Measurements from ENCODE around the gene KIAA1614.
"Not testable (repeated sequence)": the region's sequence is repeated elsewhere in the genome, so short reads cannot be mapped to it uniquely, and the experiment has no call there.

The KIAA1614 gene

GRCh38 chr1:180966312-180966711, 53.6 kb downstream of the KIAA1614 start:
- no peak for DNase-seq (ENCODE audit: low spot score)

GRCh38 chr1:180966744-180967536, 54.2 kb downstream of the KIAA1614 start:
- DNase-seq (ENCODE audit: low spot score), result no peak

GRCh38 chr1:180967558-180967957, 54.9 kb downstream of the KIAA1614 start:
- no peak for DNase-seq (ENCODE audit: low spot score)

GRCh38 chr1:180968834-180969233, 56.1 kb downstream of the KIAA1614 start:
- not testable (repeated sequence) for DNase-seq (ENCODE audit: low spot score)

- DNase-seq (ENCODE audit: low spot score), result no peak
Observed at GRCh38 chr1:180969434-180969833, 56.7 kb downstream of the KIAA1614 start.

- DNase-seq (ENCODE audit: low spot score), result no peak
Observed at GRCh38 chr1:180970333-180971079, 57.8 kb downstream of the KIAA1614 start.

- DNase-seq (ENCODE audit: low spot score), result no peak
Observed at GRCh38 chr1:180971273-180971997, 58.7 kb downstream of the KIAA1614 start.

GRCh38 chr1:180973369-180973768, 60.7 kb downstream of the KIAA1614 start:
- no peak for DNase-seq (ENCODE audit: low spot score)

- no peak for DNase-seq (ENCODE audit: low spot score)
Observed at GRCh38 chr1:180974236-180974635, 61.5 kb downstream of the KIAA1614 start.

- no peak for DNase-seq (ENCODE audit: low spot score)
Observed at GRCh38 chr1:180975551-180975950, 62.9 kb downstream of the KIAA1614 start.

- DNase-seq (ENCODE audit: low spot score), result no peak
Observed at GRCh38 chr1:180976191-180976590, 63.5 kb downstream of the KIAA1614 start.

- no peak for DNase-seq (ENCODE audit: low spot score)
Observed at GRCh38 chr1:180976732-180977357, 64.1 kb downstream of the KIAA1614 start.

GRCh38 chr1:180981596-180982387, 69.1 kb downstream of the KIAA1614 start:
- DNase-seq (ENCODE audit: low spot score), result no peak

- DNase-seq (ENCODE audit: low spot score), result no peak
Observed at GRCh38 chr1:180982422-180982821, 69.7 kb downstream of the KIAA1614 start.

- no peak for DNase-seq (ENCODE audit: low spot score)
Observed at GRCh38 chr1:180988253-180988752, 75.6 kb downstream of the KIAA1614 start.

- DNase-seq (ENCODE audit: low spot score), result no peak
Observed at GRCh38 chr1:180994262-180994661, 81.6 kb downstream of the KIAA1614 start.

- DNase-seq (ENCODE audit: low spot score), result peak; percentile 30
Observed at GRCh38 chr1:180997843-180998504, 85.3 kb downstream of the KIAA1614 start.
